GM21737 (cell line): ENCODE results near the gene ADGRE2.
"Not testable (repeated sequence)": the region's sequence is repeated elsewhere in the genome, so short reads cannot be mapped to it uniquely, and the experiment has no call there.

ENCODE experiments used
- ATAC-seq: cut with Tn5 transposase; IDR thresholded peaks from one replicate; pipeline ENCODE4 v1.9.1; 2021; ENCODE audit warnings: mild to moderate bottlenecking, moderate library complexity; ENCODE audit not compliant: unreplicated experiment

The ADGRE2 gene

DNA sequence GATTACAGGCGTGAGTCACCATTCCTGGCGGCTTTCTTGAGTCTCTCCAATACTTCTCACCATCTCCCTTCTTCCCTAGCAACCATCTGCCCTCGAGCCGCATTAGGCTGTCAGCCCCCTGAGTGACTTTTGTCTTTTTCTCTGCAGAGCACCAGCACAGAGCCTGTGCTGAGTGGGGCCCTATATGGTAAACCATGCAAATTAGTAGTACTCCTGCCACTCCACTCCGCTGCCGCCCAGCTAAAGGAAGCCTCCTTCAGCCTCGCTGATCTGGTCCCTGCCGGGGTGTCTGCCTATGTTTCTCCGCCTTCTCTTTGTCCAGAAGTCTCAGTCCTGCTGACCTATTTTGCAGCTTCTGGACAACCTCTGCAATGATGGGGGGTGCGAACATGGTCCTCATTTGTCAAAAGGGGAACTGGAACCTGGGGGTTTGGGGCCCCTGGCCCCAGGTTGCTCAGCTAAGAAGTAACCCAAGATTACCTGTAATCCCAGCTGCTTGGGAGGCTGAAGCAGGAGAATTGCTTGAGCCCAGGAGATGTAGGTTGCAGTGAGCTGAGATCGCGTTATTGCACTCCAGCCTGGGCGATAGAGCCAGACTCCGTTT lies 2.4 kb upstream of the ADGRE2 start:
- ATAC-seq = not testable (repeated sequence)

DNA sequence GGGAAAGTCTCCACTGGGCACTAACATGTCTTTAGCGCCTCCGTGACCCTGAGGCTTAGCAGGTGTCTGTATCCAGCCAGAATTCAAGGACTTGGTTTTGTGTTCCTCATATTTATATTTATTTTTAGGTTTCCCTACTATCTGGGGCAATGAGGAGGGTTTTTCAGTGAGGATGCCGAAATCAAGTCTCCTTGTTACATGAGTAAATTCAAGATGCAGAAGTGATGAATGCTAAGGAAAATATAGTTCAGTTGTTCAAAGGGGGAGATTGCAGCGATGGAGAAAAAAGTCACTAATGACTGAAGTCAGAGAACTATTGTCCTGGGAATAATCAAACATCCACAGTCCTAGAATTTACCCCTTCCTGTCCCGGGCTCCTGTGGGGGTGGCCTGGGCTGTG lies 791 bp upstream of the ADGRE2 start:
- no peak for ATAC-seq

DNA sequence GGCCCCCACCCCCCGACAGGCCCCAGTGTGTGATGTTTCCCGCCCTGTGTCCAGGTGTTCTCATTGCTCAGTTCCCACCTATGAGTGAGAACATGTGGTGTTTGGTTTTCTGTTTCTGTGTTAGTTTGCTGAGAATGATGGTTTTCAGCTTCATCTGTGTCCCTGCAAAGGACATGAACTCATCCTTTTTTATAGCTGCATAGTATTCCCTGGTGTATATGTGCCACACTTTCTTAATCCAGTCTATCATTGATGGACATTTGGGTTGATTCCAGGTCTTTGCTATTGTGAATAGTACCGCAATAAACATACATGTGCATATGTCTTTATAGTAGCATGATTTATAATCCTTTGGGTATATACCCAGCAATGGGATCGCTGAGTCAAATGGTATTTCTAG lies 715 bp downstream of the ADGRE2 start:
- ATAC-seq = not testable (repeated sequence)

GRCh38 chr19:14775869-14776586 lies 2.3 kb downstream of the ADGRE2 start:
- no peak for ATAC-seq

DNA sequence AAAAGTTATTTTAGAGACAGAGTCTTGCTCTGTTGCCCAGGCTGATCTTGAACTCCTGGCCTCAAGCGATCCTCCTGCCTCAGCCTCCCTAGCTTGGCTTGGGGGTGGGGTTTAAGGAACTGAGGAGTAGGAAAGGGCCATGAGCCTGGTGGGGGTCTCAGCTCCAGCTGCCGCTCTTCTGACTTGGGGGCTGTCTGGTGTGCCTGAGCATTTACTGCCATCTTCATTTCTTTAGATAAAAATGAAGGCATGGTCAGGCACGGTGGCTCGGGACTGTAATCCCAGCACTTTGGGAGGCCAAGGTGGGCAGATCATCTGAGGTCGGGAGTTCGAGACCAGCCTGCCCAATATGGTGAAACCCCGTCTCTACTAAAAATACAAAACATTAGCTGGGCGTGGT lies 3.0 kb downstream of the ADGRE2 start:
- not testable (repeated sequence) for ATAC-seq

GRCh38 chr19:14774373-14774772 lies 4.0 kb downstream of the ADGRE2 start:
- no peak for ATAC-seq

DNA sequence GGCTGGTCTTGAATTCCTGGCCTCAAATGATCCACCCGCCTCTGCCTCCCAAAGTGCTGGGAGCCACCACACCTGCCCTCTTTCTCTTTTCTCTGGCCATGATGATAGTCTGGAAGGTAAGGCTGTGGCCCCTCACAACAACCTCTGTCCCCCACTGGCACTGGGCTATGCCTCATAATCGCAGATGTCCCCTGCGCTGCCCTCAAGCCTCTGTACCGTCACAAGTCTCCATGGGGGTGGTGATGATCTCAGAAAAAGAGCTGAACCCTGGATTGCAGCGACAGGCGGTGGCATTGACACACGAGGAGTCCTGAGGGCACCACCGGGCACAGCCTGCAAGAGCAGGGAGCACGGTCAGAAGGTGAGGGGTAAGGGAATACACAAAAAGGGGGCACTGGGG lies 4.6 kb downstream of the ADGRE2 start:
- ATAC-seq = not testable (repeated sequence)

GRCh38 chr19:14772995-14773394 lies 5.4 kb downstream of the ADGRE2 start:
- ATAC-seq = no peak

- no peak for ATAC-seq
Measured at GRCh38 chr19:14772467-14772866, 5.9 kb downstream of the ADGRE2 start.

GRCh38 chr19:14770944-14771839 lies 7.2 kb downstream of the ADGRE2 start:
- no peak for ATAC-seq

GRCh38 chr19:14770136-14770535 lies 8.2 kb downstream of the ADGRE2 start:
- no peak for ATAC-seq

DNA sequence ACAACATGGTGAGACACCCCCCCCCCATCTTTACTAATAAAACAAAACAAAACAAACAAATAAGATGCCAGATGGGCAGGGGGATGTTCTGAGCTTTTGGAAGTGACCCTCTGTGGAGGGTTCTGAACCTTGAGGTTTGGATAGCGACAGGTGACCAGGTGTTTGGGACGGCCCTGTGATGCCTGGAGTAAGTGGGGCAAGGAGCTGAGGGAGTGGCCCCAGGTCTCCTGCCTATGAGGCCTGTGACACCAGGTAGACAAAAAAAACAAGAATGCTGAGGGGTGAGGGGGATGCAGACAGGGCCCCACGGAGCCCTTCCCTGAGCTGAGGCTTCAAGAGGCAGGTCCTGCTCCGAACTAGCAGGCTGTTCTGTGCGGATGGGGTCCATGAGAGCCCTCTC lies 9.2 kb downstream of the ADGRE2 start:
- ATAC-seq = no peak

DNA sequence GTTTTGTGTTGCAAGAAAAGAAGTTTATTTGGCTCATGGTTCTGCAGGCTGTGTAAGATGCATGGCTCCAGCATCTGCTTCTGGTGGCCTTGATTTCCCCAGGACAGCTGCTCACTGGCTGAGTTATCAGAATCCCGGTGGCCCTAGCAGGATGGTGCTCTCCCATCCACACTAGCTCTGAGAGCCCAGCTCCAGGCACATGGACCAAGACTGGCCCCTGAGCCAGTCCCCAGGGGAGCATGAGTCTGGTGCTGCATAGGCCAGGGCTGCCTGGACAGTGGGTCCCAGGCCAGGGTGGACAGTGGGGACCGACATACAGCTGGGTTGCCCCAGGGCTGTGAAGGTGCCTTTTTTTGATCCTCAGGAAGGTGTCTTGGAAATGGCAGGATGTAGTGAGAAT lies 10.4 kb downstream of the ADGRE2 start:
- ATAC-seq = no peak

GRCh38 chr19:14767466-14767971 lies 10.8 kb downstream of the ADGRE2 start:
- no peak for ATAC-seq

DNA sequence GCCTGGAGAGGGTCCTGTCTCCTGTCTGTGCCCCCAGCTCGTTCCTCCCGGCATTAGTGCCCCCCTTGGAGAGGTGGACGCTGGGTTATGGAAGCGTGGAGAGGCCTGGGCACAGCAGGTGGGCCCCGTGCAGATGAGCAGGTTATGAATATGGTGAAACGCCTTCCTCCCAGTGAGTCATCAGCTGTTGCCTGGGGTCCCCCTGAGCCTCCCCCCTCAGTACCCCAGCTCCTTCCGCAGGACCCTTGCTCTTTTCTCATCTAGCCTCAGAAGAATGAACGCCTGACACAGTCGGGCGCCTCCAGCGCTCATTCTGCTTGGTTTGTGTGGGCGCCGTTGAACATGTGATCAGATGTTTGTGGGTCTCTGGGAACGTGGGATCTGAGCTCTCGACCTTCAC lies 12.5 kb downstream of the ADGRE2 start:
- ATAC-seq = not testable (repeated sequence)

DNA sequence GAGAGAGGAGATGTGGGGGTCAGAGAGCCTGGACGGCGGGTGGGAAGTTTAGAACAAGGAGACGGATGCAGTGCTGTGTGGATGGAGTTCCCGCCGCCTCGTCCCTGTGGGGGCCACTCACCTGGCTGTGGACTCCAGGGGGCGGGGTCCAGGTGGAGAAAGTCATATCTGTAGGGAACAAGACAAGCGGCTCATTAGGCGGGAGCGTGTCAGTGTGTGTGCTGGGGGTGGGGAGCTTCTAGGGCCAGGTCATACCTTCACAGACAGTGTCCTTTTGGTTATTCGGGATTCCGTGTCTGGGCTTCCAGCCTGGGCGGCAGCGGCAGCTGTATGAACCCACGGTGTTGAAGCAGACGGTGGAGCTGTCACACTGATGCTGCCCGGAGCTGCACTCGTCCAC lies 13.0 kb downstream of the ADGRE2 start:
- not testable (repeated sequence) for ATAC-seq

GRCh38 chr19:14764401-14764800 lies 14.0 kb downstream of the ADGRE2 start:
- ATAC-seq = no peak

GRCh38 chr19:14763497-14764145 lies 14.7 kb downstream of the ADGRE2 start:
- no peak for ATAC-seq

DNA sequence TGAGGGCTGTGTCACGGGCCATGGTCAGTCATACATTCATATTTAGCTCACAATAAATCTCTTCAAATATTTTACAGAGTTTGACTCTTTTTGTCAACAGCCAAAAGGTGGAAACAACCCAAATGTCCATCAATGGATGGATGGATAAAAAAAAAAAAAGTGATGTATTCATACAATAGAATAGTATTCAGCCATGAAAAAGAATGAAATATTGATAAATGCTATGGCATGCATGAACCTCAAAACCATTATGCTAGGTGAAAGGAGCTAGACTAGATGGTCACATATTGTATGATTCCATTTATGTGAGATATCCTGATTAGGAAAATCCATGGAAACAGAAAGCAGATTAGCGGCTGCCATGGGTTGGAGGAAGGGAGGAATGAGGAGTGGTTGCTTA lies 16.2 kb downstream of the ADGRE2 start:
- ATAC-seq = no peak

GRCh38 chr19:14761607-14762006 lies 16.8 kb downstream of the ADGRE2 start:
- no peak for ATAC-seq

GRCh38 chr19:14758816-14759215 lies 19.5 kb downstream of the ADGRE2 start:
- ATAC-seq = no peak
